GM18858 (cell line): Measurements from ENCODE around the gene CCDC112.

Experiments used
- ATAC-seq: cut with Tn5 transposase; IDR thresholded peaks from one replicate; pipeline ENCODE4 v1.9.1; 2021; ENCODE audit not compliant: unreplicated experiment

Gene CCDC112

GRCh38 chr5:115317736-115318135 lies 21.3 kb upstream of the CCDC112 start:
- ATAC-seq: no peak

- ATAC-seq: no peak
These were observed 20.9 kb upstream of the CCDC112 start for GRCh38 chr5:115317320-115317719.

- ATAC-seq: no peak
These were observed 17.2 kb upstream of the CCDC112 start for GRCh38 chr5:115313632-115314031.

- ATAC-seq: no peak
These were observed 16.6 kb upstream of the CCDC112 start for GRCh38 chr5:115313052-115313451.

- ATAC-seq: no peak
These were observed 13.4 kb upstream of the CCDC112 start for GRCh38 chr5:115309751-115310370.

GRCh38 chr5:115308815-115309214 lies 12.4 kb upstream of the CCDC112 start:
- no peak for ATAC-seq

GRCh38 chr5:115306011-115306536 lies 9.6 kb upstream of the CCDC112 start:
- no peak for ATAC-seq

GRCh38 chr5:115304496-115304895 lies 8.0 kb upstream of the CCDC112 start:
- no peak for ATAC-seq

GRCh38 chr5:115298811-115299210 lies 2.4 kb upstream of the CCDC112 start:
- ATAC-seq: no peak

GRCh38 chr5:115297031-115297430 lies 577 bp upstream of the CCDC112 start:
- ATAC-seq: no peak

- ATAC-seq: peak; percentile 6
These were observed 704 bp downstream of the CCDC112 start for GRCh38 chr5:115295777-115296123.

- no peak for ATAC-seq
These were observed 5.1 kb downstream of the CCDC112 start for GRCh38 chr5:115291397-115291796.

- ATAC-seq: no peak
These were observed 7.3 kb downstream of the CCDC112 start for GRCh38 chr5:115289104-115289503.

- ATAC-seq: no peak
These were observed 12.4 kb downstream of the CCDC112 start for GRCh38 chr5:115284021-115284420.

GRCh38 chr5:115282131-115282530 lies 14.3 kb downstream of the CCDC112 start:
- no peak for ATAC-seq

- ATAC-seq: no peak
These were observed 21.9 kb downstream of the CCDC112 start for GRCh38 chr5:115274584-115274983.

- no peak for ATAC-seq
These were observed 24.0 kb downstream of the CCDC112 start for GRCh38 chr5:115272297-115272958.

GRCh38 chr5:115271295-115272050 lies 25.0 kb downstream of the CCDC112 start:
- peak; percentile 36 for ATAC-seq

GRCh38 chr5:115267617-115268016 lies 28.8 kb downstream of the CCDC112 start:
- ATAC-seq: no peak

GRCh38 chr5:115265220-115265619 lies 31.2 kb downstream of the CCDC112 start:
- no peak for ATAC-seq

GRCh38 chr5:115264786-115265185 lies 31.7 kb downstream of the CCDC112 start:
- ATAC-seq: no peak

- no peak for ATAC-seq
These were observed 33.4 kb downstream of the CCDC112 start for GRCh38 chr5:115263078-115263380.
